Urinary bladder (tissue), 4 donors: ENCODE measurements around the gene PALD1. TPM values are rescaled to one million over a fixed set of nuclear protein-coding genes. Genes with fewer than 3 reads are reported as not detected.

Source experiments
- DNase-seq: peaks from one replicate; pipeline ENCODE4 v3.0.0-alpha.2; 2015; ENCODE audit errors: extremely low spot score
- H3K27ac ChIP-seq: one replicate; pipeline ENCODE4 v1.5.1; 2013; ENCODE audit warnings: low read depth, mild to moderate bottlenecking, moderate library complexity
- H3K36me3 ChIP-seq: one replicate; pipeline ENCODE4 v1.6.1; 2013; ENCODE audit warnings: mild to moderate bottlenecking, moderate library complexity; ENCODE audit not compliant: insufficient read depth
- H3K4me1 ChIP-seq: one replicate; pipeline ENCODE4 v1.6.1; 2013; ENCODE audit warnings: mild to moderate bottlenecking, moderate library complexity; ENCODE audit not compliant: insufficient read depth
- H3K4me3 ChIP-seq: one replicate; pipeline ENCODE4 v1.5.1; 2013; ENCODE audit warnings: low read depth, low read length
- WGBS: extraction: QIAGEN DNeasy Blood & Tissue Kit; methylation state at CpG from one replicate; pipeline ENCODE4 v1.1.7; 2013; 5-methylcytosine and 5-hydroxymethylcytosine counted together
- polyA plus RNA-seq: library from polyadenylated mRNA; stranded (reverse); fragments of 200-250 nt; gene quantifications from one replicate; pipeline ENCODE4 v1.2.3, GENCODE V29; 2013
- total RNA-seq: library from RNA; depleted of rRNA; stranded (reverse); fragments of >200 nt; gene quantifications from one replicate; pipeline ENCODE4 v1.2.3, GENCODE V29; 2014
- donor health status: healthy with polysubstance abuse.
- donor health status: healthy.

Gene PALD1
- total and polyA plus RNA-seq, 2 donors, result 5.7 to 10.2 TPM

DNA sequence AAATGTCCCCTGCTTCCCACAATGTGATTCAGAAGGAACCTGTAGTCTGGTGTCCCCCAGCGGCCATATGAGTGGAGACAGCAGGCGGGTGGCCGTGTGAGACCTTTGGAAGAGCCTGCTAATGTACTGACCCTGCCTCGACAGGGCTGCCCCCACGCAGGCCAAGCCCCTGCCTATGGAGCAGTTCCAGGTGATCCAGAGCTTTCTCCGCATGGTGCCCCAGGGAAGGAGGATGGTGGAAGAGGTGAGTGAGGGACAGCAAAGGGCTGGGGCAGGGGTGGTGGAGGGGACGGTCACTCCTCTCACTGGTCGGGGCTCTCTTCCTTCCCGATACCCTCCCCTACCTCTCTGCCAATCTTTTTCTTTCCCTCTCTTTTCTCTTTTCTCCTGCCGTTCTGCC lies 55.7 kb downstream of the PALD1 start:
- H3K36me3 ChIP-seq, result no peaks in the 10 kb centered on the region
- H3K27ac ChIP-seq, result no peak overlapping the region
- WGBS, result 88% methylated on average over 10 of the region's 10 CpGs
- no peak overlapping the region for H3K4me3 ChIP-seq
- H3K4me1 ChIP-seq, result no peaks in the 10 kb centered on the region
- DNase-seq, result no peak

DNA sequence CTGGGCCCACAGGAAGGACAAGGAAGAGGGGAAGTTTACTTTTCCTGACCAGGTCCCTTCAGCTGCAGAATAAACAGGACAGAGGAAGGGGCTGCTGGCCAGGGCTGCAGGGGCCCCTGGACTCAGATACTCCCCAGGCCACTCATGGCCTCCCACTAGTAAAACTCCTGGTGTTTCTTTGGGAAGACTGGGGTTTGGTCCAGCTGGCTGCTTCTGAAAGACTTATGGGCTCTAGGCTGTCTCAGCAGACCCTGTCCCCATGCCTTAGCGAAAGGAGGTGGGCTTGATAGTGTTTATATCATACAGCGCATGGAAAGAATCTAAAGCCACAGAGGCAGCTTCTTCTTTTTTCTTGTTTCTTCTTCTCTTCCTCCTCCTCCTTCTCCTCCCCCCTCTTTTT lies 56.4 kb downstream of the PALD1 start:
- H3K4me3 ChIP-seq, result no peak overlapping the region
- H3K36me3 ChIP-seq, result no peaks in the 10 kb centered on the region
- no peaks in the 10 kb centered on the region for H3K4me1 ChIP-seq
- 90% methylated on average over 2 of the region's 2 CpGs for WGBS
- no peak overlapping the region for H3K27ac ChIP-seq
- no peak for DNase-seq

DNA sequence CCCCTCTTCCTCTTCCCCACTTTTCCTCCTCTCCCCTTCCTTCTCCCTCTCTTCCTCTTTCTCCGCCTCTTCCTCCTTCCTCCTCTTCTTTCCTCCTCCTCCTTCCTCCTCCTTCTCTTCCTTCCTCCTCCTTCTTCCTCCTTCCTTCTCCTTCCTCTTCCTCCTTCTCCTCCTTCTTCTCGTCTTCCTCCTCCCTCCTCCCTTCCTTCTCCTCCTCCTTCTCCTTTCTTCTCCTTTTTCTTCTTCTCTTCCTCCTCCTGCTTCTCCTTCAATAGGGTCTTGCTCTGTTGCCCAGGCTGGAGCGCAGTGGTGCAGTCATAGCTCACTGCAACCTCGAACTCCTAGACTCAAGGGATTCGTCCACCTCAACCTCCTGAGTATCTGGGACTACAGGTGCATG lies 56.9 kb downstream of the PALD1 start:
- Histone ChIP-seq H3K4me3 (no peak overlapping the region), H3K4me1 (no peaks in the 10 kb centered on the region), H3K27ac (no peak overlapping the region), H3K36me3 (no peaks in the 10 kb centered on the region)
- 93% methylated on average over 5 of the region's 5 CpGs for WGBS
- no peak for DNase-seq

DNA sequence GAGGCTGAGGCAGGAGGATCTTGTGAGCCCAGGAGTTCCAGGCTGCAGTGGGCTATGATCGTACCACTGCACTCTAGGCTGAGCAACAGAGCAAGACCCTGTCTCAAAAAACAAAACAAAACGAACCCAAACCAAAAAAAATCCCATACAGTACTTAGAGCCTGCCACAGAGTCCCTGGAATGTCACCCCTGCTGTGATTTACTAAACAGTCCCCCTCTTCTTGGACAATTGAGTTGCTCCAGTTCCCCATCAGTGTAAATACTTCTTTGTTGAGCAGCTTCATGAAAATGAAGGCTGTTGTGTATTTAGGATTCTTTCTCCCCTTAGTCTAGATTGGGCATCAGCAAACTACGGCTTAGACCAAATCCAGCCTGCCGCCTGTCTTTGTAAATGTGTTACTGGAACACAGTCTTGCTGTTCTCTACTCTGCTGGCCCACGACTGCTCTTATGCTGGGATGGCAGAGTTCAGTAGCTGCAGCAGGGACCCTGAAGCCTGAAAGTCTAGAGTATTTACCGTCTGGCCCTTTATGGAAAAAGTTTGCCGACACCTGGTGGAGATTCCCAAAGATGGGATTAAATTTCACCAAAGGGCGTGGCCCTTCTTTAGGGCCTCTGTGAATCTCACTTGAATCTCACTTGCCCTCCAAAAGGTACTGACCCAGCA lies 57.8 kb downstream of the PALD1 start:
- WGBS, result 78% methylated on average over 8 of the region's 8 CpGs
- Histone ChIP-seq H3K36me3 (no peaks in the 10 kb centered on the region), H3K27ac (no peak overlapping the region), H3K4me3 (no peak overlapping the region), H3K4me1 (no peaks in the 10 kb centered on the region)
- no peak for DNase-seq

DNA sequence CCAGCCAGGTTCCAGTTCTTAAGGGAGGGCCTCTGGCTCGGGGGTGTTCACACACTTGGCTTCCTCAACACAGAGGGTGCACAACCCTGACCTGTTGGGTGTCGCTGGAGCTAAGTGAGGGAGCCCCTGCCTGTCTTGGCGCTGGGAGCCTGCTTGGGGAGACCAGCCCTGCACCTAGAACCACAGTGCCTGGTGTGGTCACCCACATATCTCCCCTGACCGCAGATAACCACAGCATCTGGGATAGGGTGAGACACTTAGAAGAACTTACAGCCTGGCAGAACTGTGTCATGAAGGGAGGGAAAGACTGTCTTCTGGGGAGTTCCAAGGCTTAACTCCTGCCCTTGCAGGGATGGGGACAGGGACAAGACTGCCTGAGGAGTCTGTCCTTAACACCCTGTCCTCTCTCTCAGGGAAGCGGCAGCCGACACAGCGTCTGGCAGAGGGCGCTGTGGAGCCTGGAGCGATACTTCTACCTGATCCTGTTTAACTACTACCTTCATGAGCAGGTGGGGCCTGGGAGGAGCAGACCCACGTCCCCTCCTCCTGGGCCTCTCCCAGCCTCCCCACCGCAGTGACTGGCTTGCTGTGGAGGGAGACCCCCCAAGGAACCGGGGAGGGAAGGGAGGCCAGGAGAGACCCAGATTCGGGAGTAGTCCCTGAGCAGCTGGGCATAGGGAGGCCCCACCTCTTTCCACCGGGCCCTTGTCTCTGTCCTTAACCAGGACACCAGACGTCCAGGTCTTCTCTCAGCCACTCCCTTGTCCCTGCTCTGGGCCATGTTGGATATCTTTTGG lies 59.0 kb downstream of the PALD1 start:
- H3K27ac ChIP-seq, result no peak overlapping the region

DNA sequence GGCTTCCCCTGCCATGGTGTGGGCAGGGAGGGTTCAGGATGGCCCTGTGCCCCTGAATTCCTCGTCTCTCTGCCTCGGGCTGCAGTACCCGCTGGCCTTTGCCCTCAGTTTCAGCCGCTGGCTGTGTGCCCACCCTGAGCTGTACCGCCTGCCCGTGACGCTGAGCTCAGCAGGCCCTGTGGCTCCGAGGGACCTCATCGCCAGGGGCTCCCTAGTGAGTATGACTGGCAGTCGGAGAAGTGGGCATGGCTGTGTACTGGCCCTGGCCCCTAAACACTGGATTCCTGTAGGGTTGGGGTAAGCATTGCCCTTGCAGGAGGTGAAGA lies 59.6 kb downstream of the PALD1 start:
- Histone ChIP-seq H3K27ac (no peak overlapping the region), H3K4me1 (no peaks in the 10 kb centered on the region), H3K4me3 (no peak overlapping the region), H3K36me3 (no peaks in the 10 kb centered on the region)
- DNase-seq, result no peak
- WGBS, result 94% methylated on average over 10 of the region's 10 CpGs

More for the DNA sequence above, 59.0 kb downstream of the PALD1 start:
- H3K4me3 ChIP-seq, result no peak overlapping the region
- H3K4me1 ChIP-seq, result no peaks in the 10 kb centered on the region
- DNase-seq, result no peak
- WGBS, result 80% methylated on average over 15 of the region's 15 CpGs
- no peaks in the 10 kb centered on the region for H3K36me3 ChIP-seq

DNA sequence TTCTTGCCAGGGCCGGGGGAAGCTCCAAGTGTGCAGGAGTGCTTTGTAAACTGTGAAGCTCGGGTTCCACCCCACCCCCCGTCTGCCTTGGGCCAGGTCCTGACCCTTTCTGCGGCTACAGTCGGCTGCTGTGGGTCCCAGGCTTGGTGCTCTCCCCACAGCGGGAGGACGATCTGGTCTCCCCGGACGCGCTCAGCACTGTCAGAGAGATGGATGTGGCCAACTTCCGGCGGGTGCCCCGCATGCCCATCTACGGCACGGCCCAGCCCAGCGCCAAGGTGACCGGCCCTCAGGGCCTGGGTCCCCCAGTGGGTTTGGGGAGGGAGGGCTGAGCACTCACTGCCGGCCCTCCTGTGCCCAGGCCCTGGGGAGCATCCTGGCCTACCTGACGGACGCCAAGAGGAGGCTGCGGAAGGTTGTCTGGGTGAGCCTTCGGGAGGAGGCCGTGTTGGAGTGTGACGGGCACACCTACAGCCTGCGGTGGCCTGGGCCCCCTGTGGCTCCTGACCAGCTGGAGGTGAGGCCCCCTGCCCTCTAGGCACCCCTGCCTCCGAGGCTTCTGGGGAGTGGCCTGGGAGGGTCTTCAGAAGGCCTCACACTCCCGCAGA lies 60.3 kb downstream of the PALD1 start:
- no peak for DNase-seq
- Histone ChIP-seq H3K36me3 (no peaks in the 10 kb centered on the region), H3K27ac (no peak overlapping the region), H3K4me1 (no peaks in the 10 kb centered on the region), H3K4me3 (no peak overlapping the region)
- WGBS, result 94% methylated on average over 27 of the region's 27 CpGs

DNA sequence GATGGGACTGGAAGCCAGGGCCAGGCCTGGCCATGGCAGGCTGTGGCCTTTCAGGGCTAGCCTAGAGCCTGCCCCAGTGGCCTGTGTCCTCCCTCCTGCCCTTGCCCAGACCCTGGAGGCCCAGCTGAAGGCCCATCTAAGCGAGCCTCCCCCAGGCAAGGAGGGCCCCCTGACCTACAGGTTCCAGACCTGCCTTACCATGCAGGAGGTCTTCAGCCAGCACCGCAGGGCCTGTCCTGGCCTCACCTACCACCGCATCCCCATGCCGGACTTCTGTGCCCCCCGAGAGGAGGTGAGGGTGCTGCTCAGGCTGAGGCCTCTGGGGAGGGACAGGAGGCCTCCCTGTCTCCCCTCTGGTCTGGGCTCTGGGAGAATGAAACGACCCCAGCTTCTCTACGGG lies 60.9 kb downstream of the PALD1 start:
- H3K36me3 ChIP-seq, result no peaks in the 10 kb centered on the region
- 92% methylated on average over 7 of the region's 7 CpGs for WGBS
- no peaks in the 10 kb centered on the region for H3K4me1 ChIP-seq
- no peak for DNase-seq
- H3K27ac ChIP-seq, result no peak overlapping the region
- H3K4me3 ChIP-seq, result no peak overlapping the region

DNA sequence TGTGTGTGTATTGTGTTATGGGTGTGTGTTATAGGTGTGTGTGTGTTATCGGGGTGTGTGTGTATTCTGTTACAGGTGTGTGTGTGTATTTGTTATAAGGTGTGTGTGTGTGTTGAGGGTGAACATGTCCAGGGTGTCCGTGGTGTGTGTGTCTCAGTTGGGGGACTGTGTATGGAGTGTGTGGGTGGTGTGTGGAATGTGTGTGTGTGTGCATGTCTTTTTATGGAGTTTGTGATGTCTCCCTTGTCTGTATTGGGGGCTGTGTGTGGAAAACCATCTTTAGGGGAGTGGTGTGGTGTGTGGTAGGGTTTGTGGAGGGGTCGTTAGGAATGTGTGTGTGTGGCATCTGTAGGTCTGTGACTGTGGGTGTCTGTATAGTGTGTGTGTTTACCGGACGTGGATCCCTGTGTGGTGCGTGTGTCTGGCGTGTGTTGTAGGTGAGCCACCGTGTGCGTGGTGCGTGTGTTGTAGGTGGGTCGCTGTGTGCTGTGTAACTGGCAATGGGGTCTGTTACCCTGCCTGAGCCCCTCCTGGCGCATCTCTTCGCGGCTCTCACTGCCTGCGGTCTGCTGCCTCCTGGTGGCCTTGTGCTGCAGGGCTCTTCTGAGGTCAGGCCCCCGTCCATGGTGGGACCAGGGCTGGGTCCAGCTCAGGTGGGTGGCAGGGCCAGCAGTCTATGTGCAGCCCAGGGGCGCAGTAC lies 61.7 kb downstream of the PALD1 start:
- Histone ChIP-seq H3K36me3 (no peaks in the 10 kb centered on the region), H3K27ac (no peak overlapping the region), H3K4me3 (no peak overlapping the region), H3K4me1 (no peaks in the 10 kb centered on the region)
- DNase-seq, result no peak
- 68% methylated on average over 17 of the region's 17 CpGs for WGBS

DNA sequence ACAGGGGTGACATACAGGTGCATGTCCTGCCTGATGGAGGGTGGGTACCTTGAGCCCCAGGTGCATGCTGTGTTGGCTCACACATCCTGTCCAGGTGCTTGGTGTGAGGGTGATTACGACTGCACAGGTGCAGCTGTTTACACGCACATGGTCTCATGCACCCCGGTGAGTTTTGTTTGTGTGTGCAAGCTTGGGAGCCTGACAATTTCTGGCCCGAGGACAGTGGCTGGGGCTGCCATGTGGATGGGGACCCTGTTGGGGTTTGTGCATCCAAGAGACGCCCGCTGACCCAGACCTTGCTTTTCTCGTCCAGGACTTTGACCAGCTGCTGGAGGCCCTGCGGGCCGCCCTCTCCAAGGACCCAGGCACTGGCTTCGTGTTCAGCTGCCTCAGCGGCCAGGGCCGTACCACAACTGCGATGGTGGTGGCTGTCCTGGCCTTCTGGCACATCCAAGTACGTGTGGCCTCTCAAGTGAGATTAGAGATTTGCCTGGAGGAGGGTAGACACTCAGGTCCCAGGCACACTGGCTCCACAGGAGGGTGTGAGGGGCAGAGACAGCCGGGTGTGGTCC lies 62.3 kb downstream of the PALD1 start:
- Histone ChIP-seq H3K4me3 (no peak overlapping the region), H3K36me3 (no peaks in the 10 kb centered on the region), H3K4me1 (no peaks in the 10 kb centered on the region), H3K27ac (no peak overlapping the region)
- WGBS, result 92% methylated on average over 15 of the region's 15 CpGs
- DNase-seq, result no peak

DNA sequence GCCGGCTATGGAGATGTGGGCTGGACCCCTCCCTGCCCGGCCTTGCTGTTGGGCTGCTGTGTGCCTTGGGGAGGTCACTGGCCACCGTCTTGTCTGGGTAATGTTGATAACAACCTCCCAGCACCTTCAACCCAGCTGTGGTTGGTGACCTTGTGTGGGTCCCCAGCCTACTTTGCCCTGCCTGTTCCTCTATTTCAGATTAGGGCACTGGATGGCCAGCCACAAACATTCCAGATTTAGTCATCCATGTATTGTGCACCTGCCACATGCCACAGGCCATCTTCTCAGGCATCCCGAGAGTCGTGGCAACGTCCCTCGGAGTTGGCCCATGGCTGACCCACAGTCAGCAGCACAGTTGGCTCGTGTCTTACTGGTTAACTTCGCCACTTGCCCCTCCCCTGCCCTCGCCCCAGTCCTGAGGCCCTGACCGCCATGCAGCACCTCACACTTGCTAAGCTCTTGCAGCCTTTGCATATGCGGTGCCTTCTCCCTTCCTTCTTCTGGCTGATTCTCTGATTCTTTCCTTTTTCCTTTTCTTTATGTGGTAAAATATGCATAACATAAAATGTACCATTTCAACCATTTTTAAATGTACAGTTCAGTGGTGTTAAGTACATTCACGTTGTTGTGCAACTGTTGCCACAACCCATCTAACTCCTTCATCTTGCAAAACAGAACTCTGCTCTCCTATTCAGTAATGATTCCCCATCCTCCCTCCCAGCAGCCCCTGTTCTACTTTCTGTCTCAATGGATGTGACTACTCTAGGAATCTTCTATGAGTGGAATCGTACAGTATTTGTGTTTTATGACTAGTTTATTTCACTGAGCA lies 63.4 kb downstream of the PALD1 start:
- Histone ChIP-seq H3K4me3 (no peak overlapping the region), H3K4me1 (no peaks in the 10 kb centered on the region), H3K36me3 (no peaks in the 10 kb centered on the region), H3K27ac (no peak overlapping the region)
- WGBS, result 91% methylated on average over 14 of the region's 14 CpGs
- no peak for DNase-seq

DNA sequence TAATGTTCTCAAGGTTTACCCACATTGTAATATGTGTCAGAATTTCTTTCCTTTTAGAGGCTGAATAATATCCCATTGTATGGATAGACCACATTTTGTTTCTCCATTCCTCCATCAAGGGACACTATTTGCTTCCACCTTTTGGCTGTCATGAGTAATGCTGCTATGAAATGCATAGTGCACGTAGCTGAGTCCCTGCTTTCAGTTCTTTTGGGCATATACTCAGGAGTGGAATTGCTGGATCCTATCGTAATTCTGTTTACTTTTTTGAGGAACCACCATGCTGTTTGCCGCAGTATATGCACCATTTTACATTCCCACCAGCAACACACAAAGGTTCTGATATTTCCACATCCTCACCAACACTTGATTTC lies 64.0 kb downstream of the PALD1 start:
- no peaks in the 10 kb centered on the region for H3K36me3 ChIP-seq
- 91% methylated on average over 3 of the region's 3 CpGs for WGBS
- DNase-seq, result no peak
- H3K4me3 ChIP-seq, result no peak overlapping the region
- no peaks in the 10 kb centered on the region for H3K4me1 ChIP-seq
- H3K27ac ChIP-seq, result no peak overlapping the region

DNA sequence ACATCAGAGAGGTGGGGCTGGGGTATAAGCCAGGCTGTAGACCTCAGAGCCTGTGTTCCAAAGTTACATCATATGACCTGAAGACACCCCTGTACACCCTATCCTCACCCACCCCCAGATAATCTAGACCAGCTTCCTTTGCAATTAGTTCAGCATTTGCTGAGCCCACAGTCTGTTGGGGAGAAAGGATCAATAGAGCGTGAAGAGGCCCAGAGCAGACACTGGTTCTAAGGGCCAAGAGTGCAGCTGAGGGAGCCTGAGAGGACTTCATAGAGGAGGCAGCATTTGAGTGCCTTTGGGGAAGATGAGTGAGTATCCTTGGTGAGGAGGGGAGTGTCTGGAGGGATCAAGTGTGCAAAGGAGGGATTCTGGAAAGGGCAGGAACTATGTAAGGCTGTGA lies 65.3 kb downstream of the PALD1 start:
- Histone ChIP-seq H3K4me1 (no peaks in the 10 kb centered on the region), H3K4me3 (no peak overlapping the region), H3K36me3 (no peaks in the 10 kb centered on the region), H3K27ac (no peak overlapping the region)
- 94% methylated on average over 1 of the region's 1 CpG for WGBS
- DNase-seq, result no peak
